Caki2 (cell line): ENCODE data around the gene RBP7. TPM values are rescaled to one million over a fixed set of nuclear protein-coding genes. Genes with fewer than 3 reads are reported as not detected.
"Not testable (repeated sequence)": the region's sequence is repeated elsewhere in the genome, so short reads cannot be mapped to it uniquely, and the experiment has no call there.

Source experiments
- DNase-seq: peaks from one replicate; pipeline ENCODE4 v3.0.0-alpha.2; 2015; ENCODE audit warnings: low read depth
- in situ Hi-C: cut with HindIII; loops from 2 replicates; pipeline ENCODE4 v1.10.0; 2016; ENCODE audit warnings: low sequenced_read_pairs, low pct_unique_long_range_greater_than_20kb, mixed read lengths
- total RNA-seq: library from RNA; depleted of rRNA; stranded (reverse); fragments of >200 nt; shearing (Covaris generic); gene quantifications from 2 replicates; pipeline ENCODE4 v1.2.3, GENCODE V29; 2014; ENCODE audit warnings: low replicate concordance

The RBP7 gene
- total RNA-seq, 1 experiment from 2014 or later = not detected

GRCh38 chr1:10022656-10023055 is 25.6 kb downstream of the RBP7 start:
- in situ Hi-C loops = no loop called here
- DNase-seq = no peak

DNA sequence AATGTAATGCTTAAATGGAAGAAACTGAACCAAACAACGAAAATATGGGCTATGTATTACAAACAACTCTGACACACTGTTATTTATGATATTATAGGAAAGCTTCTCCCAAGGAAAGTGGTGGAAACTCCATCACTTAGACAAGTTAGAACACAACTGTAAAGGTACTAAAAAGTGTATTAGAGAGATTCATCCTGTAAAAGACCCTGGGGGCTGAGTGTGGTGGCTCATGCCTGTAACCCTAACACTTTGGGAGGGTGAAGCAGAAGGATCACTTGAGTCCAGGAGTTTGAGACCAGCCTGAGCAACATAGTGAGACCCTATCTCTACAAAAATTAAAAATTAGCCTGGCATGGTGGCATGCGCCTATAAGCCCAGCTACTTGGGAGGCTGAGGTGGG is 28.3 kb downstream of the RBP7 start:
- in situ Hi-C loops = no loop called here
- no peak for DNase-seq

- no peak for DNase-seq
- in situ Hi-C loops = no loop called here
Observed at GRCh38 chr1:10027027-10027426, 30.0 kb downstream of the RBP7 start.

- in situ Hi-C loops, DNase-seq: not testable (repeated sequence)
Observed at GRCh38 chr1:10028956-10029500, 32.0 kb downstream of the RBP7 start.

DNA sequence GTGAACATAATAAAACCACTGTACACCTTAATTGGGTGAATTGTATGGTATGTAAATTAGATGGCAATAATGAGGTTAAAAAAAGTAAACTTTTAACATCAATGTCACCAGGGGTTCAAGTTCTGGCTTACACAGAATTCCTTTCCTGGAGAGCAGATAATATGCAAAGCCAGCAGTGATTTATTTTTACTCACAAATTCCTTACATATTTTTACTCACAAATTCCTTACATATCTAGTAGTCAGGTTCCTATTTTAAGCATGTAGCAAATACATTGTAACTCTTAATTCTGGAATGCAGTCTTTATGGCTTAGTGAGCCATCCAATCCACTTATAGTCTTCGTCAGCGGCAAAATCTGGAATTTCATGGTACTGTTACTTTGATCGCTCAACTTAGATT is 34.4 kb downstream of the RBP7 start:
- DNase-seq = peak; percentile 41
- in situ Hi-C loops = no loop called here

DNA sequence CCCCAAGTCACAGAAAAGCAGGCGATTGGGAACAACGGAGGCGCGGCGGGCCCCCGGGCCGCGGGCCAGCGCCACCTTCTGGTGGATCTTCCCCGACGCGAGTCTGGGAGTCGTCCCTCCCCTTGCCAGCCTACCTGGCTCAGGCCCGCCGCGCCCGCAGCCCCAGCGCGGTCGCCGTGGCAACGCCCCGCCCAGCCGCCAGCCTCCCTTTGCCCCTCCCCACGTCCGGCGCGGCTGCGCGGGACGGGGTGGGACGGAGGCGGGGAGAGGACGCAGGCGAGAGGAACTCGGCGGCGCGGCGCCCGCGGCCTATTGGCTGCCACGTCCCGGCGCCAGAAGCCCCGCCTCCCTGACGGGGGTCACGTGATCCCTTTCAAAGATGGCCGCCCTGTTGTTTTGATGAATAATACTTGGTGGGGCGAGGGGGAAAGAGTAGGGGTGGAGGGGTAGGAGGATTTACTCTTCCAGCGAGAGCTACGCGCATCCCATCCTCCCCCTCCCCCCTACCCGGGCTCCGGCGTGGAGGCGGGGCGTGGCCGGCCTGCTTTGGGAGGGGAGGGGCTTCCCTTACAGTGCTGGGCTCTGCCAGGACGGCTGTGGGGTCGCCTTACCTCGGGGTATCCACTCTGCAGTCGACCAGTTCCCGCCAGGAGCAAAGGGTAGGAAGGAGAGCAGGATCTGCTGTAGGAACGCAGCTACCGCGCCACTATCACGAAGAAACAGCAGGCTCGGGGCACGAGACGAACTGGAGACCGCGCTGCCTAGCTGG is 35.7 kb downstream of the RBP7 start, which contains the start of gene UBE4B:
UBE4B (plus strand) TSS at position 369 of the 769 bp plus-strand sequence. CDS start 713 bp downstream, outside the sequence.
- DNase-seq = peak; percentile 99
- in situ Hi-C loops = no loop called here

DNA sequence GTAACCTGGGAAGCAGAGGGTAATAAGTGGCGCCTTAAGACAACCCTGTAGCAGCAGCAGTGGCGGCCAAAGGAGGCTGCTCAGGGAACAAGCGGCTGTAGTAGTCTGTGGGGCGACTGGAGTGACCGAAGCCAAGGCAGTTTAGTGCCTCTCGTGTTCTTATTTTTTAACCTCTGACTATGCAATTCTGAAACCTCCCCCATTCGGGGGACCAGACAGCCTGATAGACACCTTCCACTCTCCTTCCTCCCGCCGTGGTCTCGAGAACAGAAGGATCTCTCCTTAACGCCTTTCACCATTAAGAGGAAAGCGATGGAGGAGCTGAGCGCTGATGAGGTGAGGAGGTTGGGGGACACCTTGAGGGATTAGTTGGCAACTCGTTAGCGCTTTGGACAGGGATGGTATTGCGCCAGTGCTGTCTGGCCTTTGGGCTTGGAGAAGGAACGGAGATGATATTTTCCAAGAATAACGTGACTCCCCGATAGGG is 36.4 kb downstream of the RBP7 start:
- in situ Hi-C loops = no loop called here
- peak; percentile 55 for DNase-seq

DNA sequence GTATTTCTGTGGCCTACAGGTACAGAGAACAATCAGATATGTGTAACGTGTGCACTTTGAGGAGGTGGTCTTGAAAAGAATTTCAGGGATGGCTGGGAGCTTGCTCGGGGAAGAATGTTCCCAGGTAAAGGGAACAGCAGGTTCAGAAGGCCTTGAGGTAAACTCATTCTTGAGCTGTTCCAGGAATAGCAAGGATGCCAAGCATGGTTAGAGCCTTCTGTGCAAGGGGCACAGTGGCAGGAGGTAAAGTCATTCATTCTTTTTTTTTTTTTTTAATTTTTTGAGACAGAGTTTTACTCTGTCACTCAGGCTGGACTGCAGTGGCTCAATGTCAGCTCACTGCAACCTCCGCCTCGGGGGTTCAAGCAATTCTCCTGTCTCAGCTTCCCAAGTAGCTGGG is 45.7 kb downstream of the RBP7 start:
- no peak for DNase-seq
- in situ Hi-C loops = no loop called here

DNA sequence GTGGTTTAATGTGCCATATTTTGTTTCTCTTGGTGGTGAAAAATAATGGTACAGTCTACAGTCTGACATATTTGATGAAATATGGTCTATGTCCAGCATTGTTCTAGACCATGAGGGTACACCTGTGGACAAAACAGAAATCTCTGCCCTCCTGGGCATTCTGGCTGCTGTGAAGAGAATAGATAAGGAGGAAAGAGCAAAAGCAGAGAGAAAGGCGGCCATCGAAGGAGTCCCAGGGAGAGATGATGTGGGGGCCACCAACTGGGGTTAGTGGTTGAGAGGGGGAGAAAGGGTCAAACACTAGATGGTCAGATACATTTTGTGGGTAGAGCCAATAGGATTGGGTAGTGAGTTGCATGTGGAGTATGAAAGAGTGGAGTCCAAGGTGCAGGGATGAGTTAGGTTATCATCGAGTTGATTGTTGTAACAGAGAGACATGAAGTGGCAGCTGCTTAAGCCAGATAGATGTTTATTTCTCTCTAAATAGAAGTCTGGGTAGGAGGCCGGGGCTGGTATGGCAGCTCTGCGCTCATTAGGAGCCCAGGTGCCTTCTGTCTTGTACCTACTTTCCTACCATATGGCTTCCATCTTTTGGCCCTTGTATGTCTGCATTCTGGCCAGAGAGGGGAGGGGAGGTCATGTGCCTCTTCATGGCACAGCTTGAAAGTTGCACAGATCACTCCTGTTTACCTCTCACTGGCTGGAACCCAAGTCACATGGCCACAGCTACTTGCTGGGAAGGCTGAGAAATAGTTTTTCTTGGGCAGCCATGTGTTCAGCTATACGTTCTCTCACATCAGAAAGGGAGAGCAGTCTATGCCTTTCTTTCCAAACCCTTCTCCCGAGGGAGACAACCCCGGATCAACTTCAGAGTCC is 48.7 kb downstream of the RBP7 start:
- in situ Hi-C loops = no loop called here
- DNase-seq = peak; percentile 56

- in situ Hi-C loops = no loop called here
- DNase-seq = no peak
Observed at GRCh38 chr1:10046356-10047085, 49.5 kb downstream of the RBP7 start.

DNA sequence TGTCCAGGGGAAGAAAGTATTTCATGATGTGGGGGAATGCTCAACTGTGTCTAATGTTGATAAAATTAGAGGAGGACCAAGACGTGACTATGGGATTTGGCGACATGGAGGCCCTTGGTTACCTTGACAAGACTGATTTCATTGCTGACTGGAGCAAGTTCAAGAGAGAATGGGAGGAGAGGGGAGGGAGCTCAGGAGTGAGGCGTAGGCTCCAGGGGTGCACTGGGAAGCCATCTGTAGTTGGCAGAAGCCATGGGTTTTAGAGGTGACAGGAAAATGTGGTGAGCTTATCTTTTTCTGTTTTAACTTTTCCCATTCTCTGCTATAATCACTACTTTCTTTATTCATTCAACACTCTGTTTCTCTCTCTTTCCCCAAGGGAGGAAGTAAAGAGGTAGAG is 51.6 kb downstream of the RBP7 start:
- DNase-seq = no peak
- in situ Hi-C loops = no loop called here

- no peak for DNase-seq
- in situ Hi-C loops = no loop called here
Observed at GRCh38 chr1:10050611-10051010, 53.6 kb downstream of the RBP7 start.

DNA sequence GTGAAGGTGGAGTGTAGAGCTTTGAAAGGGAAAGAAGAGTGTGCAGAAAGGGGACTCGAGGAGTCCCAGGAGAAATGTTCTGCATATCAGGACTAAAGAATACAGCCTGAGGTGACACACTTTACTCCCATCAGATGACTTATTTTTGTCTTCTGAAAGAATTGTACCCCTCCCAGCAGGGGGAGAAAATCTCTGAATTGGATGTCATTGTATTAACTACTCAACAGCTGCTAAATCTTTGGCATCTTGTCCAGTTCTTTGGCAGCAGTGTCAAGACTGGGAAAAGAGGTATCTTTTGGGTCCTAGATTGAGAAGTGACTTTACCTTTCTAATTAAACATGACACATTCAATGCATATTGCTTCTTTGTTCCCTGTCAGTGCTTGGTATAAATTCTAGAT is 54.6 kb downstream of the RBP7 start:
- DNase-seq = no peak
- in situ Hi-C loops = no loop called here

- in situ Hi-C loops = no loop called here
Observed at GRCh38 chr1:10052347-10052746, 55.3 kb downstream of the RBP7 start.

DNA sequence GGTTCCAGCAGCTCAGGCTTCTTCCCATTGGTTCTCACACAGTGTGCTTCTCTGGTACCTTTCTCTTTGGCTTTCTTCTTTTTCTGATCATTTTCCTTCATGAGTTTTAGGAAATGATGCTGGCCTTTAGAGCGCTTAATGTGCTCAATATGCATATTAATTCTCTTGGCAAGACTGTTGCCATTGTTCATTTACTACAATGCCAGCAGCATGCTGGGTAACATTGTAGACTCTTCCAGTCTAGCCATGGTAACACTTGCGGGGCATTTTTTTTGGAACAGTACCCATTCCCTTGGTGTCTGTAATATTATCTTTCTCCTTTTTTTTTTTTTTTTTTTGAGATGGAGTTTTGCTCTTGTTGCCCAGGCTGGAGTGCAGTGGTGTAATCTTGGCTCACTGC is 57.4 kb downstream of the RBP7 start:
- no peak for DNase-seq
- in situ Hi-C loops = no loop called here

More at GRCh38 chr1:10052347-10052746, 55.3 kb downstream of the RBP7 start:
- no peak for DNase-seq

GRCh38 chr1:10056599-10056987 is 59.6 kb downstream of the RBP7 start:
- DNase-seq = no peak
- in situ Hi-C loops = no loop called here

- peak; percentile 52 for DNase-seq
- in situ Hi-C loops = no loop called here
Observed at GRCh38 chr1:10057343-10057742, 60.3 kb downstream of the RBP7 start.

GRCh38 chr1:10057796-10058195 is 60.8 kb downstream of the RBP7 start:
- DNase-seq = no peak
- in situ Hi-C loops = no loop called here
